GM12874 (cell line): ENCODE data around the gene CAPRIN2.

Experiments
- CTCF ChIP-seq: IDR thresholded peaks from 2 replicates; pipeline ENCODE4 v1.5.1; 2011; ENCODE audit warnings: low read depth, mild to moderate bottlenecking, control low read depth, low read length, moderate library complexity; ENCODE audit not compliant: insufficient read depth

The CAPRIN2 gene

GRCh38 chr12:30752255-30752654 lies 2.5 kb downstream of the CAPRIN2 start:
- no peak for TF ChIP-seq CTCF

- no peak for TF ChIP-seq CTCF
These were observed 6.6 kb downstream of the CAPRIN2 start for GRCh38 chr12:30748147-30748546.

GRCh38 chr12:30746190-30746589 lies 8.6 kb downstream of the CAPRIN2 start:
- TF ChIP-seq CTCF, result no peak

- TF ChIP-seq CTCF, result no peak
These were observed 10.4 kb downstream of the CAPRIN2 start for GRCh38 chr12:30744321-30744720.

- TF ChIP-seq CTCF, result no peak
These were observed 14.5 kb downstream of the CAPRIN2 start for GRCh38 chr12:30740274-30740673.

- no peak for TF ChIP-seq CTCF
These were observed 15.7 kb downstream of the CAPRIN2 start for GRCh38 chr12:30739020-30739419.

GRCh38 chr12:30732954-30733637 lies 21.7 kb downstream of the CAPRIN2 start:
- TF ChIP-seq CTCF, result no peak

- TF ChIP-seq CTCF, result no peak
These were observed 24.7 kb downstream of the CAPRIN2 start for GRCh38 chr12:30730011-30730410.
